ENCODE data around the gene ZDHHC8. TPM values are rescaled to one million over a fixed set of nuclear protein-coding genes. Genes with fewer than 3 reads are reported as not detected.

ZDHHC8 gene
- total RNA-seq, 1 experiment from 2014 or later: 11.5 TPM

DNA sequence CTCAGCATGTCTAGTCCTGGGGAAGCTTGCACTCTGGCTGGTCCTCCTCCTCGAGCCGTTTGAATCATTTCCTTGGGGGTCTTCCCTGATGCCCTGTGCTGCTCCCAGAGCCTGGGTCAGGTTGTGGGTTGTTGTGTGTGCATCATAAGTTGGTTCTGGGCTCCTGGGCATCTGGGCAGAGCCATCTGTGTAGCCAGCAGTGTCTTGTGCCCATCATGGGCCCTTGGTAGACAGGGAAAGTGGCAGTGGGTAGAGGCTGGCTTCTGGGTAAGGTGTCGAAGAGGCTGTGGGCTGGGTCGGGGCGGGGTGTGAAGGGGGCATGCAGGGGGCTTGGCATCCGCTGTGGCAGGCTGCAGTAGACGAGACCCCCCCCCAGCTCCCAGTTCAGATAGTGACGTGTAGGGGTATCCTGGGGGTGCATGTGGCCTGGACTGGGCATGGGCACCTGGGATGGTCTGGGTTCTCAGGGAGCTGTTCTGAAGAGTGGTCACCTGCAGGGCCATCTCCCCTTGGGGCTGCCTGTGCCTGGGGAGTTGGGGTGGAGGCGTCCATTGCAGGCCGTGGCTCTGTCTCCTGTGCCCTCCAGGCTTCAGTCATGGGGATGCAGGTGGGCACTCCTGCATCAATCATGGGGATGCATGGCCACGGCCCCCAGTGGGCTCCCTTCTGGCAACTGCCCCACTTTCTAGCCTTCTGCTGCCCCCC lies 7.4 kb upstream of the ZDHHC8 start:
- no peaks in the 10 kb centered on the region for H3K9me2 ChIP-seq (replicated peaks; ENCODE audit: insufficient read depth, low read length)
- no peaks in the 10 kb centered on the region for H3K9me3 ChIP-seq (ENCODE audit: low read length)
- peaks cover 14% of the 10 kb centered on the region for H3K4me1 ChIP-seq (ENCODE audit: low read length)
- peaks cover 42% of the 10 kb centered on the region for H4K20me1 ChIP-seq (ENCODE audit: insufficient read depth, low read depth, low read length)
- no peaks in the 10 kb centered on the region for H3K27me3 ChIP-seq (ENCODE audit: low read length)
- H3K4me3 ChIP-seq (ENCODE audit: low read length): no peak overlapping the region
- H3K36me3 ChIP-seq (ENCODE audit: insufficient read depth, low read length): peaks cover 32% of the 10 kb centered on the region
- H3K79me2 ChIP-seq (ENCODE audit: low read length): peaks cover 34% of the 10 kb centered on the region
- H3K4me2 ChIP-seq (ENCODE audit: low read depth, low read length, poor library complexity, severe bottlenecking): no peak overlapping the region
- no peak for DNase-seq
- H2AFZ ChIP-seq (ENCODE audit: low read length): no peak overlapping the region
- no peak overlapping the region for H3K27ac ChIP-seq (ENCODE audit: low read length)
- no peak overlapping the region for H3K9ac ChIP-seq (ENCODE audit: low read length)

DNA sequence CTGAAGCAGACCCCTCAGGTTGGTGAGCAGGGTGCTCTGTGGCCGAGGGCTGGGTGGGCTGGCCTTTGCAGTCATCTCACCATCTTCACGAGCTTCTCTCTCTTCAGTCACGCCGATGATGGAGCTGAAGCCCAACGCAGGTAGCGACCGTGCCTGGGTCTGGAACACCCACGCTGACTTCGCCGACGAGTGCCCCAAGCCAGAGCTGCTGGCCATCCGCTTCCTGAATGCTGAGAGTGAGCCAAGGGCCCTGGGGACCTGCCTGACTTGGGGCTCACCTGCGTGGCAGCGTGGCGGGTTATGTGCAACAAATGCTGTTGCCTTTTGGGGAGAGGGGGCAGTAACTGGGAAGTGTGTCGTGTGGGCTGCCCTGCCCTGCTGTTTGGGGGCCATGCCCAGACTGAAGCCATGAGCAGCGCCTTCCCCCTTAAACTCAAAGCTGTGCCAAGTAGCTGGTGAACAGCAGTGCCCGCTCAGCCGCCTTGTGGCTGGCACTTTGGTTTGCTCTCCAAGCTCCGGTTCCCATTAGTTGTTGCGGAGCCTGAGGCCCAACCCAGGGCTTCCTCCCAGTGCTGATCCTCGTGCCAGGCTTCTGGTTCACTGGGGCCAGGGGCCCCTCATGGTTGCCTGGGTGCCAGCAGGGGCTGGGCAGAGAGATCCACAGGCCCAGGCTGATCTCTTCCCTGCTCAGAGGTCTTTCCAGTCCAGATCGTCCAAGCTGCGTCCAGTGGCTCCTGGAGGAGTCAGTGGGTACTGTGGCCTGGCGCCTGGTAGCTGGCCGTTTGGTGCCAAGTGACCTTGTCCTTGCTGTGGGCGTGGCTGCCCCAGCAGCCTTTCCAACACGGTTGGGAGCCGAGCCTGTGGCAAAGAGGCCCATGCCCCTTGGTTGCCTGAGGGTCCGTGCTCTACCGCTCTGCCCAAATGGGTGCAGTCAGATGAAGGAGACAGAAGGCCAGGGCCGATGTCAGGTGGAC lies 6.1 kb upstream of the ZDHHC8 start:
- no peak overlapping the region for H3K9ac ChIP-seq (ENCODE audit: low read length)

GRCh38 chr22:20126284-20127029 lies 5.1 kb upstream of the ZDHHC8 start:
- H2AFZ ChIP-seq (ENCODE audit: low read length): no peak overlapping the region

More for the DNA sequence above, 6.1 kb upstream of the ZDHHC8 start:
- Histone ChIP-seq H3K27me3 (ENCODE audit: low read length) (no peaks in the 10 kb centered on the region), H3K27ac (ENCODE audit: low read length) (no peak overlapping the region), H3K36me3 (ENCODE audit: insufficient read depth, low read length) (peaks cover 20% of the 10 kb centered on the region), H3K4me3 (ENCODE audit: low read length) (no peak overlapping the region), H3K4me2 (ENCODE audit: low read depth, low read length, poor library complexity, severe bottlenecking) (no peak overlapping the region), H2AFZ (ENCODE audit: low read length) (no peak overlapping the region), H3K9me3 (ENCODE audit: low read length) (no peaks in the 10 kb centered on the region), H3K9me2 (replicated peaks; ENCODE audit: insufficient read depth, low read length) (no peaks in the 10 kb centered on the region), H3K79me2 (ENCODE audit: low read length) (peaks cover 21% of the 10 kb centered on the region), H3K4me1 (ENCODE audit: low read length) (peaks cover 10% of the 10 kb centered on the region), H4K20me1 (ENCODE audit: insufficient read depth, low read depth, low read length) (peaks cover 32% of the 10 kb centered on the region)
- no peak for DNase-seq

GRCh38 chr22:20127318-20127868 lies 4.2 kb upstream of the ZDHHC8 start:
- Histone ChIP-seq H3K79me2 (ENCODE audit: low read length) (peaks cover 4% of the 10 kb centered on the region), H3K4me3 (ENCODE audit: low read length) (no peak overlapping the region), H3K36me3 (ENCODE audit: insufficient read depth, low read length) (peaks cover 10% of the 10 kb centered on the region), H3K27ac (ENCODE audit: low read length) (no peak overlapping the region), H3K9me3 (ENCODE audit: low read length) (no peaks in the 10 kb centered on the region), H4K20me1 (ENCODE audit: insufficient read depth, low read depth, low read length) (peaks cover 24% of the 10 kb centered on the region; the same call in 1 of the 2 replicates), H3K27me3 (ENCODE audit: low read length) (no peaks in the 10 kb centered on the region), H3K4me1 (ENCODE audit: low read length) (peaks cover 17% of the 10 kb centered on the region), H2AFZ (ENCODE audit: low read length) (no peak overlapping the region), H3K4me2 (ENCODE audit: low read depth, low read length, poor library complexity, severe bottlenecking) (no peak overlapping the region), H3K9ac (ENCODE audit: low read length) (no peak overlapping the region), H3K9me2 (replicated peaks; ENCODE audit: insufficient read depth, low read length) (no peaks in the 10 kb centered on the region)
- no peak for DNase-seq

More at GRCh38 chr22:20126284-20127029, 5.1 kb upstream of the ZDHHC8 start:
- Histone ChIP-seq H3K9me3 (ENCODE audit: low read length) (no peaks in the 10 kb centered on the region), H3K4me3 (ENCODE audit: low read length) (no peak overlapping the region), H3K27ac (ENCODE audit: low read length) (no peak overlapping the region), H3K4me1 (ENCODE audit: low read length) (peaks cover 15% of the 10 kb centered on the region), H3K36me3 (ENCODE audit: insufficient read depth, low read length) (peaks cover 18% of the 10 kb centered on the region), H4K20me1 (ENCODE audit: insufficient read depth, low read depth, low read length) (peaks cover 31% of the 10 kb centered on the region; the same call in 1 of the 2 replicates), H3K9me2 (replicated peaks; ENCODE audit: insufficient read depth, low read length) (no peaks in the 10 kb centered on the region), H3K9ac (ENCODE audit: low read length) (no peak overlapping the region), H3K4me2 (ENCODE audit: low read depth, low read length, poor library complexity, severe bottlenecking) (no peak overlapping the region), H3K27me3 (ENCODE audit: low read length) (no peaks in the 10 kb centered on the region), H3K79me2 (ENCODE audit: low read length) (peaks cover 13% of the 10 kb centered on the region)
- DNase-seq: no peak

DNA sequence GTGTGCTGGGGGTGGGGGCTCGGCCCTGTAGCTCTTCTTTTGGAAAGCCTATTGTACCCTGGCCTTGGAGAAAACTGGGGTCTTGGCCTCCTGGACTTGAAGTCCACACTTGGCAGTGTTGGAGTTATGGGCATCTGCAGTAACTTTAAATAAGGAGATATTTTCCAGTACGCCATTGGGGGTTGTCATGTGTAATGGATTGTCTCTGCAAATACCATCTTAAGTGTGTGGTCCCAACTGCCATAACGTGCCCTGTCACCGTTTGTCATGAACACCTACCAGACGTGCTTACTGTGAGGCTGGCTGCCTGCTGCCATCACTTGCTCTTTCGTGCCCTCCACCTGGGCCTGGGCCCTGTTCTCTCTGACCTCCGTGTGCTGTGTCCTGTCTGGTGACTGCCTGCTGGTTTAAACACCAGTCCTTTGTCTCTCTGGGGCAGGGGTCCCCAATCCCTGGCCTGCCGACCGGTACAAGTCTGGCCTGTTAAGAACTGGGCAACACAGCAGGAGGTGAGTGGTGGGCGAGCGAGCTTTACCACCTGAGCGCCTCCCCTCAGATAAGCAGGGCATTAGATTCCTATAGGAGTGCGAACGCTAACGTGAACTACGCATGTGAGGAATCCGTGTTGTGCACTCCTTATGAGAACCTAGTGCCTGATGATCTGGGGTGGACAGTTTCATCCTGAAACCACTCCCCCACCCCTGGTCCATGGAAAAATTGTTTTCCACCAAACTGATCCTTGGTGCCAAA lies 3.6 kb upstream of the ZDHHC8 start:
- H3K9me3 ChIP-seq (ENCODE audit: low read length): no peaks in the 10 kb centered on the region
- H3K4me3 ChIP-seq (ENCODE audit: low read length): no peak overlapping the region
- H3K9ac ChIP-seq (ENCODE audit: low read length): no peak overlapping the region
- H2AFZ ChIP-seq (ENCODE audit: low read length): no peak overlapping the region
- H3K4me2 ChIP-seq (ENCODE audit: low read depth, low read length, poor library complexity, severe bottlenecking): no peak overlapping the region
- peak; percentile 54 for DNase-seq
- H3K79me2 ChIP-seq (ENCODE audit: low read length): 0 out of 2 replicates have a peak, but pooled peaks cover 3% of the 10 kb centered on the region
- H3K27ac ChIP-seq (ENCODE audit: low read length): no peak overlapping the region
- H3K36me3 ChIP-seq (ENCODE audit: insufficient read depth, low read length): peaks cover 10% of the 10 kb centered on the region
- H3K27me3 ChIP-seq (ENCODE audit: low read length): no peaks in the 10 kb centered on the region
- H3K4me1 ChIP-seq (ENCODE audit: low read length): peaks cover 23% of the 10 kb centered on the region
- no peaks in the 10 kb centered on the region for H3K9me2 ChIP-seq (replicated peaks; ENCODE audit: insufficient read depth, low read length)
- peaks cover 28% of the 10 kb centered on the region for H4K20me1 ChIP-seq (ENCODE audit: insufficient read depth, low read depth, low read length)

- Histone ChIP-seq H3K9me2 (replicated peaks; ENCODE audit: insufficient read depth, low read length) (no peaks in the 10 kb centered on the region), H3K4me3 (ENCODE audit: low read length) (no peak overlapping the region), H3K9me3 (ENCODE audit: low read length) (no peaks in the 10 kb centered on the region), H3K9ac (ENCODE audit: low read length) (no peak overlapping the region), H4K20me1 (ENCODE audit: insufficient read depth, low read depth, low read length) (peaks cover 29% of the 10 kb centered on the region), H3K27ac (ENCODE audit: low read length) (peak overlapping the region; percentile 18; the same call in 1 of the 2 replicates), H3K36me3 (ENCODE audit: insufficient read depth, low read length) (peaks cover 10% of the 10 kb centered on the region), H3K27me3 (ENCODE audit: low read length) (no peaks in the 10 kb centered on the region), H3K4me2 (ENCODE audit: low read depth, low read length, poor library complexity, severe bottlenecking) (no peak overlapping the region), H3K4me1 (ENCODE audit: low read length) (peaks cover 23% of the 10 kb centered on the region), H2AFZ (ENCODE audit: low read length) (no peak overlapping the region), H3K79me2 (ENCODE audit: low read length) (0 out of 2 replicates have a peak, but pooled peaks cover 1% of the 10 kb centered on the region)
- DNase-seq: no peak
Measured at GRCh38 chr22:20128619-20128901, 3.0 kb upstream of the ZDHHC8 start.

- Histone ChIP-seq H3K4me1 (ENCODE audit: low read length) (peaks cover 23% of the 10 kb centered on the region), H3K27ac (ENCODE audit: low read length) (peak overlapping the region; percentile 18; the same call in 1 of the 2 replicates), H3K9ac (ENCODE audit: low read length) (no peak overlapping the region)
Measured at GRCh38 chr22:20128902-20129746, 2.5 kb upstream of the ZDHHC8 start.

More at GRCh38 chr22:20128902-20129746, 2.5 kb upstream of the ZDHHC8 start:
- H3K9me3 ChIP-seq (ENCODE audit: low read length): no peaks in the 10 kb centered on the region
- DNase-seq: peak; percentile 83
- no peak overlapping the region for H3K4me3 ChIP-seq (ENCODE audit: low read length)
- no peaks in the 10 kb centered on the region for H3K79me2 ChIP-seq (ENCODE audit: low read length)
- H3K27me3 ChIP-seq (ENCODE audit: low read length): no peaks in the 10 kb centered on the region
- H3K4me2 ChIP-seq (ENCODE audit: low read depth, low read length, poor library complexity, severe bottlenecking): no peak overlapping the region
- peaks cover 25% of the 10 kb centered on the region for H4K20me1 ChIP-seq (ENCODE audit: insufficient read depth, low read depth, low read length)
- H3K36me3 ChIP-seq (ENCODE audit: insufficient read depth, low read length): peaks cover 7% of the 10 kb centered on the region; the same call in 1 of the 2 replicates
- no peak overlapping the region for H2AFZ ChIP-seq (ENCODE audit: low read length)
- H3K9me2 ChIP-seq (replicated peaks; ENCODE audit: insufficient read depth, low read length): no peaks in the 10 kb centered on the region

Measured in Karpas-422 (cell line).